ENCODE data around the gene PIH1D1. TPM values are rescaled to one million over a fixed set of nuclear protein-coding genes. Genes with fewer than 3 reads are reported as not detected.

The PIH1D1 gene
- total and polyA plus RNA-seq, 5 donors from 2014 or later: 109 to 150 (median 124) TPM

GRCh38 chr19:49488046-49488862, 36.6 kb upstream of the PIH1D1 start:
- H3K4me3 ChIP-seq (ENCODE audit: low read depth, low read length): peak overlapping the region; percentile 99
- H3K27ac ChIP-seq (ENCODE audit: insufficient read depth, low read length, poor library complexity, severe bottlenecking): peak overlapping the region; percentile 79
- peaks cover 0 to 2% (median 0%) of the 10 kb centered on the region in 7 donors for H3K9me3 Mint-ChIP-seq
- no peaks in the 10 kb centered on the region for H3K27me3 ChIP-seq (ENCODE audit: control insufficient read depth, insufficient read depth, low read length)
- peak overlapping the region; percentile 93 to 98 (median 98) for H3K4me3 Mint-ChIP-seq
- H3K36me3 Mint-ChIP-seq: peaks cover 46% of the 10 kb centered on the region
- H3K27ac Mint-ChIP-seq: peak overlapping the region; percentile 97 to 98 (median 98)
- H3K9me3 ChIP-seq (ENCODE audit: control insufficient read depth in 2 of 2, low read length in 2 of 2): no peaks in the 10 kb centered on the region
- no peak for DNase-seq
- no peaks in the 10 kb centered on the region for H3K27me3 Mint-ChIP-seq
- ATAC-seq (ENCODE audit: low read depth in 2 of 2): no peak
- H3K4me1 Mint-ChIP-seq: peaks cover 0 to 72% (median 39%) of the 10 kb centered on the region in 4 donors
- peaks cover 64% of the 10 kb centered on the region for H3K36me3 ChIP-seq (ENCODE audit: control insufficient read depth, insufficient read depth, low read length)
- H3K4me1 ChIP-seq (ENCODE audit: control insufficient read depth, insufficient read depth, low read length, poor library complexity, severe bottlenecking): peaks cover 41% of the 10 kb centered on the region

- Mint-ChIP-seq H3K4me1 (peaks cover 0 to 67% (median 32%) of the 10 kb centered on the region in 4 donors), H3K36me3 (peaks cover 42% of the 10 kb centered on the region)
- H3K9me3 ChIP-seq (ENCODE audit: control insufficient read depth in 2 of 2, low read length in 2 of 2): no peaks in the 10 kb centered on the region
Measured at GRCh38 chr19:49487277-49488045, 35.8 kb upstream of the PIH1D1 start, which contains the start of gene RPL13A. Gene RPL13A, plus strand, starts transcription at chr19:49487608. Its CDS starts 22 bp downstream, at chr19:49487630.

GRCh38 chr19:49486710-49487276, 35.2 kb upstream of the PIH1D1 start:
- Mint-ChIP-seq H3K27ac (peak overlapping the region; percentile 97 to 98 (median 98)), H3K4me1 (peaks cover 0 to 60% (median 29%) of the 10 kb centered on the region in 4 donors), H3K9me3 (peaks cover 0 to 2% (median 0%) of the 10 kb centered on the region in 7 donors), H3K36me3 (peaks cover 35% of the 10 kb centered on the region), H3K27me3 (no peaks in the 10 kb centered on the region), H3K4me3 (peak overlapping the region; percentile 93 to 98 (median 98))
- Histone ChIP-seq H3K27me3 (ENCODE audit: control insufficient read depth, insufficient read depth, low read length) (no peaks in the 10 kb centered on the region), H3K36me3 (ENCODE audit: control insufficient read depth, insufficient read depth, low read length) (peaks cover 62% of the 10 kb centered on the region), H3K4me3 (ENCODE audit: low read depth, low read length) (no peak overlapping the region), H3K9me3 (ENCODE audit: control insufficient read depth in 2 of 2, low read length in 2 of 2) (no peaks in the 10 kb centered on the region), H3K4me1 (ENCODE audit: control insufficient read depth, insufficient read depth, low read length, poor library complexity, severe bottlenecking) (peaks cover 38% of the 10 kb centered on the region), H3K27ac (ENCODE audit: insufficient read depth, low read length, poor library complexity, severe bottlenecking) (peak overlapping the region; percentile 79)
- ATAC-seq (ENCODE audit: low read depth in 2 of 2): no peak
- DNase-seq: no peak

More at GRCh38 chr19:49487277-49488045, 35.8 kb upstream of the PIH1D1 start, which contains the start of gene RPL13A:
- Histone ChIP-seq H3K36me3 (ENCODE audit: control insufficient read depth, insufficient read depth, low read length) (peaks cover 64% of the 10 kb centered on the region), H3K27me3 (ENCODE audit: control insufficient read depth, insufficient read depth, low read length) (no peaks in the 10 kb centered on the region), H3K27ac (ENCODE audit: insufficient read depth, low read length, poor library complexity, severe bottlenecking) (peak within 1 kb of the TSS; percentile 79), H3K4me1 (ENCODE audit: control insufficient read depth, insufficient read depth, low read length, poor library complexity, severe bottlenecking) (peaks cover 38% of the 10 kb centered on the region), H3K4me3 (ENCODE audit: low read depth, low read length) (peak within 1 kb of the TSS; percentile 99)
- H3K4me3 Mint-ChIP-seq: peak within 1 kb of the TSS; percentile 93 to 98 (median 98)
- peaks cover 0 to 2% (median 0%) of the 10 kb centered on the region in 7 donors for H3K9me3 Mint-ChIP-seq
- peak within 1 kb of the TSS; percentile 97 to 98 (median 98) for H3K27ac Mint-ChIP-seq
- H3K27me3 Mint-ChIP-seq: no peaks in the 10 kb centered on the region
- DNase-seq: peak; percentile 99 to 100 (median 100)
- ATAC-seq (ENCODE audit: low read depth in 2 of 2): peak; percentile 92 to 94

GRCh38 chr19:49486232-49486631, 34.6 kb upstream of the PIH1D1 start:
- Mint-ChIP-seq H3K27me3 (no peaks in the 10 kb centered on the region), H3K4me1 (peaks cover 0 to 58% (median 28%) of the 10 kb centered on the region in 4 donors), H3K36me3 (peaks cover 34% of the 10 kb centered on the region), H3K4me3 (peak overlapping the region in 1 of 4 donors; percentile 93), H3K9me3 (peaks cover 0 to 1% (median 0%) of the 10 kb centered on the region in 7 donors), H3K27ac (peak overlapping the region; percentile 57 to 98 (median 80))
- no peak for DNase-seq
- no peak overlapping the region for H3K27ac ChIP-seq (ENCODE audit: insufficient read depth, low read length, poor library complexity, severe bottlenecking)
- no peaks in the 10 kb centered on the region for H3K27me3 ChIP-seq (ENCODE audit: control insufficient read depth, insufficient read depth, low read length)
- no peak for ATAC-seq (ENCODE audit: low read depth in 2 of 2)
- no peaks in the 10 kb centered on the region for H3K9me3 ChIP-seq (ENCODE audit: control insufficient read depth in 2 of 2, low read length in 2 of 2)
- no peak overlapping the region for H3K4me3 ChIP-seq (ENCODE audit: low read depth, low read length)
- H3K36me3 ChIP-seq (ENCODE audit: control insufficient read depth, insufficient read depth, low read length): peaks cover 61% of the 10 kb centered on the region
- H3K4me1 ChIP-seq (ENCODE audit: control insufficient read depth, insufficient read depth, low read length, poor library complexity, severe bottlenecking): peaks cover 38% of the 10 kb centered on the region

GRCh38 chr19:49481020-49481683, 29.5 kb upstream of the PIH1D1 start:
- Mint-ChIP-seq H3K27me3 (no peaks in the 10 kb centered on the region), H3K9me3 (no peaks in the 10 kb centered on the region), H3K4me1 (peaks cover 2 to 46% (median 7%) of the 10 kb centered on the region in 4 donors), H3K4me3 (peak overlapping the region; percentile 15 to 82 (median 44)), H3K36me3 (peaks cover 17% of the 10 kb centered on the region), H3K27ac (peak overlapping the region in 2 of 3 donors; percentile 26 to 86)
- ATAC-seq (ENCODE audit: low read depth in 2 of 2) (no peak), DNase-seq (no peak)
- Histone ChIP-seq H3K4me3 (ENCODE audit: low read depth, low read length) (no peak overlapping the region), H3K27me3 (ENCODE audit: control insufficient read depth, insufficient read depth, low read length) (no peaks in the 10 kb centered on the region), H3K4me1 (ENCODE audit: control insufficient read depth, insufficient read depth, low read length, poor library complexity, severe bottlenecking) (peaks cover 29% of the 10 kb centered on the region), H3K27ac (ENCODE audit: insufficient read depth, low read length, poor library complexity, severe bottlenecking) (no peak overlapping the region), H3K9me3 (ENCODE audit: control insufficient read depth in 2 of 2, low read length in 2 of 2) (no peaks in the 10 kb centered on the region), H3K36me3 (ENCODE audit: control insufficient read depth, insufficient read depth, low read length) (peaks cover 64% of the 10 kb centered on the region)

GRCh38 chr19:49479975-49480628, 28.5 kb upstream of the PIH1D1 start:
- Histone ChIP-seq H3K9me3 (ENCODE audit: control insufficient read depth in 2 of 2, low read length in 2 of 2) (no peaks in the 10 kb centered on the region), H3K4me3 (ENCODE audit: low read depth, low read length) (no peak overlapping the region), H3K4me1 (ENCODE audit: control insufficient read depth, insufficient read depth, low read length, poor library complexity, severe bottlenecking) (peaks cover 40% of the 10 kb centered on the region), H3K36me3 (ENCODE audit: control insufficient read depth, insufficient read depth, low read length) (peaks cover 54% of the 10 kb centered on the region), H3K27ac (ENCODE audit: insufficient read depth, low read length, poor library complexity, severe bottlenecking) (no peak overlapping the region), H3K27me3 (ENCODE audit: control insufficient read depth, insufficient read depth, low read length) (no peaks in the 10 kb centered on the region)
- H3K36me3 Mint-ChIP-seq: peaks cover 21% of the 10 kb centered on the region
- H3K27ac Mint-ChIP-seq: peak overlapping the region in 1 of 3 donors; percentile 82
- no peak for DNase-seq
- peaks cover 2 to 48% (median 5%) of the 10 kb centered on the region in 4 donors for H3K4me1 Mint-ChIP-seq
- ATAC-seq (ENCODE audit: low read depth in 2 of 2): no peak
- H3K9me3 Mint-ChIP-seq: no peaks in the 10 kb centered on the region
- H3K4me3 Mint-ChIP-seq: peak overlapping the region in 3 of 4 donors; percentile 27 to 57 (median 46)
- H3K27me3 Mint-ChIP-seq: no peaks in the 10 kb centered on the region
